ENCODE data around the gene MYO1D. TPM values are rescaled to one million over a fixed set of nuclear protein-coding genes. Genes with fewer than 3 reads are reported as not detected.

The MYO1D gene
- total RNA-seq, 8 experiments from 2014 or later = 1.6 to 9.8 (median 5.6) TPM

Other genes starting within 250 kb of the MYO1D start
- 10 to 100 TPM in 7 of 8 experiments, 1 to 10 TPM in 1; 7.7 to 48.6 (median 20.9) TPM for gene TMEM98, start 51.0 kb upstream of the MYO1D start, total RNA-seq
- gene SPACA3, start 114.7 kb upstream of the MYO1D start, total RNA-seq = 1 to 10 TPM in 1 of 8 experiments, under 1 TPM in 2, not detected in 5; 0.41 to 1.4 (median 1.00) TPM